Mesendoderm (in vitro differentiated cells): ENCODE data around the gene VASN.
A peak's percentile ranks its signal among the peaks of the same experiment; 100 is the strongest.

Experiments used
- DNase-seq: peaks from one replicate; pipeline ENCODE4 v3.0.0; 2013
- H2AK5ac ChIP-seq: 2 replicates; pipeline ENCODE4 v1.6.1; 2013; ENCODE audit warnings: low read length, inconsistent platforms
- H2BK120ac ChIP-seq: 2 replicates; pipeline ENCODE4 v1.6.1; 2013; ENCODE audit warnings: low read depth, mild to moderate bottlenecking, low read length, moderate library complexity, mixed read lengths
- H2BK15ac ChIP-seq: replicated peaks from 2 replicates; pipeline ENCODE4 v1.6.1; 2013; ENCODE audit warnings: low read depth, mild to moderate bottlenecking, moderate library complexity
- H2BK5ac ChIP-seq: 2 replicates; pipeline ENCODE4 v1.6.1; 2013; ENCODE audit warnings: low read length, inconsistent platforms
- H3K18ac ChIP-seq: 2 replicates; pipeline ENCODE4 v1.6.1; 2013; ENCODE audit warnings: mild to moderate bottlenecking, low read length, mixed read lengths
- H3K23ac ChIP-seq: one replicate; pipeline ENCODE4 v1.6.1; 2013; ENCODE audit warnings: low read length
- H3K27ac ChIP-seq: 2 replicates; pipeline ENCODE4 v1.5.1; 2013; ENCODE audit warnings: low read depth, mild to moderate bottlenecking, inconsistent platforms, low read length, moderate library complexity
- H3K27me3 ChIP-seq: 2 replicates; pipeline ENCODE4 v1.6.1; 2013; ENCODE audit warnings: low read length, control low read depth, mild to moderate bottlenecking, inconsistent platforms; ENCODE audit not compliant: insufficient read depth, poor library complexity
- H3K36me3 ChIP-seq: 2 replicates; pipeline ENCODE4 v1.6.1; 2013; ENCODE audit warnings: low read length, inconsistent platforms; ENCODE audit not compliant: control insufficient read depth, insufficient read depth
- H3K4ac ChIP-seq: one replicate; pipeline ENCODE4 v1.6.1; 2013; ENCODE audit warnings: low read depth, mild to moderate bottlenecking, low read length, moderate library complexity
- H3K4me1 ChIP-seq: 2 replicates; pipeline ENCODE4 v1.6.1; 2013; ENCODE audit warnings: low read depth, low read length, inconsistent platforms; ENCODE audit not compliant: control insufficient read depth
- H3K4me2 ChIP-seq: 2 replicates; pipeline ENCODE4 v1.6.1; 2013; ENCODE audit warnings: low read length
- H3K4me3 ChIP-seq: 2 replicates; pipeline ENCODE4 v1.5.1; 2013; ENCODE audit warnings: mild to moderate bottlenecking, low read length
- H3K56ac ChIP-seq: one replicate; pipeline ENCODE4 v1.6.1; 2013; ENCODE audit warnings: low read length
- H3K79me1 ChIP-seq: 2 replicates; pipeline ENCODE4 v1.6.1; 2013; ENCODE audit warnings: low read length, inconsistent platforms
- H3K79me2 ChIP-seq: 2 replicates; pipeline ENCODE4 v1.6.1; 2013; ENCODE audit warnings: mild to moderate bottlenecking, low read length; ENCODE audit not compliant: control insufficient read depth, insufficient read depth
- H3K9ac ChIP-seq: 2 replicates; pipeline ENCODE4 v1.6.1; 2013; ENCODE audit warnings: low read length, inconsistent platforms
- H4K5ac ChIP-seq: one replicate; pipeline ENCODE4 v1.6.1; 2013; ENCODE audit warnings: low read length
- H4K8ac ChIP-seq: one replicate; pipeline ENCODE4 v1.6.1; 2013; ENCODE audit warnings: low read depth, mild to moderate bottlenecking, control low read depth, low read length, moderate library complexity
- WGBS: extraction: QIAGEN DNeasy Blood & Tissue Kit; methylation state at CpG from one replicate; pipeline ENCODE4 v1.1.7; 2013; ENCODE audit warnings: low lambda C conversion rate, missing lambda C conversion rate; ENCODE audit not compliant: insufficient coverage; ENCODE audit errors: extremely low coverage; 5-methylcytosine and 5-hydroxymethylcytosine counted together

VASN gene

DNA sequence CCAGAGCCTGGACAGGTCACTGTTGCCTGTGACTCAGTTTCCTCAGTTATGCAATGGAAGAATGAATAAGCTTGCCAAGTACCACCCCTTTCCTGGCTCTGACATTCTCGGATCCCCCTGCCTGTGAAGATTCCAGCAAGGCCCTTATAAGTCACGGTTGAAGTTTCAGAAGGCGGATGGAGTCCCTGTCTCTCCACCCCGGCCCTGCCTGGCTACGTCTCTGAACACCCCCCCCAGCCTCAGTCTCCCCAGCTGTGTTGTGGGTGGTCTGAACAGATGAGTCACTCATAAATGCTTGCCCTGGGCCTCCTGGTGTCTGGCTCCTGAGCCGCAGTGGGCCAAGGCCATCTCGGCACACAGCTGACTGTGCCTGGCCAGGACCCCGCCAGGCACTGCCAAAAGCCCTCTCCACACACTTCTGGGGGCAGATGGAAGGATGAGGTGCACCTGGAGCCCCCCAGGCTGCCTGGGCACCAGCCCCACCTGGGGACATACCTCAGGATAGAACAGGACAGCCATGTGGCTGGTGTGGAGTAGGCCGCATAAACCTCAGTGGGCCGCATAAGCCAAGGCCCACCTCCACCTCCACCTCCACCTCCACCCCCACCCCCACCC lies 15.4 kb downstream of the VASN start:
- Histone ChIP-seq H3K56ac (peak overlapping the region; percentile 2), H3K4me3 (no peak overlapping the region), H3K4ac (no peak overlapping the region), H4K5ac (no peak overlapping the region), H2BK15ac (no peak overlapping the region), H2BK5ac (no peak overlapping the region), H2AK5ac (no peak overlapping the region), H3K18ac (no peak overlapping the region), H4K8ac (no peak overlapping the region), H3K23ac (no peak overlapping the region), H3K27ac (no peak overlapping the region), H3K4me2 (no peak overlapping the region), H3K4me1 (peaks cover 6% of the 10 kb centered on the region), H2BK120ac (no peak overlapping the region), H3K36me3 (no peaks in the 10 kb centered on the region), H3K27me3 (no peaks in the 10 kb centered on the region), H3K9ac (no peak overlapping the region), H3K79me1 (no peaks in the 10 kb centered on the region), H3K79me2 (no peaks in the 10 kb centered on the region)
- no peak for DNase-seq
- no CpG with 5 or more reads among the region's 10 CpGs for WGBS

DNA sequence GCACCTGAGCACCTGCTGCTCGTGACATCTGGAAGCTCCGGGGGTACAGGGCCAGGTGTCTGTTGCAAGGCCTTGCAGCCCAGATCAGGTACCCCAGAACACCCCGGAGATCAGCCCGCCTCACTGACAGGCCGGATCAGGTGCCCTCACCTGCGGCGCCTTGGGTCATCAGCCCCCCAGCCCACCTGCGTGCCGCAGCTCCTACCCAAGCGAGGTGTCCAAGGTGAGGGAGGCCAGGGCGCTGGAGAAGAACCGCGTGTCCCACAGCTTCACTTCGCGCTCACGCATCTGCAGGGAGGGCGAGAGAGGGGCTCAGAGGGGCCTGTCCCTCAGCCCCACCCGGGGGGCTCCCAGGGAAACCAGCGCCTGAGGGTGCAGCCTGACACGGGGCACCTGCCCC lies 16.1 kb downstream of the VASN start:
- H3K79me1 ChIP-seq: no peaks in the 10 kb centered on the region
- H3K4me3 ChIP-seq: no peak overlapping the region
- H3K4me2 ChIP-seq: no peak overlapping the region
- H4K5ac ChIP-seq: no peak overlapping the region
- no peaks in the 10 kb centered on the region for H3K36me3 ChIP-seq
- H3K79me2 ChIP-seq: no peaks in the 10 kb centered on the region
- H3K56ac ChIP-seq: peak overlapping the region; percentile 59
- H2BK15ac ChIP-seq: no peak overlapping the region
- DNase-seq: no peak
- no peak overlapping the region for H3K9ac ChIP-seq
- no peak overlapping the region for H3K4ac ChIP-seq
- no peak overlapping the region for H4K8ac ChIP-seq
- peaks cover 11% of the 10 kb centered on the region for H3K4me1 ChIP-seq
- no peak overlapping the region for H3K27ac ChIP-seq
- H2BK120ac ChIP-seq: no peak overlapping the region
- H2BK5ac ChIP-seq: no peak overlapping the region
- no peak overlapping the region for H3K23ac ChIP-seq
- no peaks in the 10 kb centered on the region for H3K27me3 ChIP-seq
- no peak overlapping the region for H2AK5ac ChIP-seq
- WGBS: no CpG with 5 or more reads among the region's 20 CpGs
- no peak overlapping the region for H3K18ac ChIP-seq

DNA sequence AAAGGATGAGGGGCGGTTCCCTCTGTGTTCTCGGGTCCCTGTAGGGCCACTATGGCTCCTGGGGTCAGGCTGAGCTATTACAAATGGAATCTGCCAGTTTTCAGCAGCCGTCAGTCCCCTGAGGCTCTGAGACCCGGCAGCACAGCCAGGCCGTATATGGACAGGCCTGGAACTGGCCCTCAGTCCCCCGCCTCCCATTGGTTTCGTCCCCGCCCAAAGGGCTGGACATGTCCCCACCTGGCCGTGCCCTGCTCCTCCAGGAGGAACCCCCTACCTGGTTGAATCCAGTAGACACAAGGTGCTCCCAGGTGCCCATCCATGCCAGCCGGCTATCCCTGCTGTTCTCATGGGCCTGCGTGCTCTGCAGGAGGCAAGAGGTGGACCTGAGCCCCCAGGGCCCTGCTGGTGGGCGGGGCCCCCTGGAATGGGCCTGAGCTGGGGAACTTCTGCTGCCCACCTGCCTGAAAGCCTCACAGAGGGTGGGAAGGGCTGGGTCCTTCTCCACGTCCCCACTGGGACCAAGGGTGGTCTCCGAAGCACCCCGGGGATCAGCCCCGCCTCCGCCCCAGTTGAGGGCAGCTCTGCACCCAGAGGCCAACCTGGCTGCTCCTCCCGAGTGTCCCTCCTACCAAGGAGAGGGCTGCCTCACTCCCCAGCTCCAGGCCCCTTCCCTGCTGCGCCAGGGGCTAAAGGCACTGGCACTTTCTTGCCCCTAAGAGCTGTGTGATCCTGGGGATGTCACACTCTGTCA lies 16.8 kb downstream of the VASN start:
- Histone ChIP-seq H3K4ac (no peak overlapping the region), H3K79me1 (no peaks in the 10 kb centered on the region), H3K4me2 (no peak overlapping the region), H3K9ac (no peak overlapping the region), H3K36me3 (no peaks in the 10 kb centered on the region), H3K4me1 (peaks cover 16% of the 10 kb centered on the region), H3K56ac (peak overlapping the region; percentile 0), H2BK120ac (no peak overlapping the region), H3K18ac (peak overlapping the region; percentile 7), H4K5ac (no peak overlapping the region), H3K27ac (no peak overlapping the region), H3K23ac (no peak overlapping the region), H3K4me3 (no peak overlapping the region), H2BK5ac (no peak overlapping the region), H3K27me3 (no peaks in the 10 kb centered on the region), H4K8ac (no peak overlapping the region), H2BK15ac (no peak overlapping the region), H3K79me2 (no peaks in the 10 kb centered on the region), H2AK5ac (no peak overlapping the region)
- DNase-seq: peak; percentile 85
- WGBS: no CpG with 5 or more reads among the region's 19 CpGs

DNA sequence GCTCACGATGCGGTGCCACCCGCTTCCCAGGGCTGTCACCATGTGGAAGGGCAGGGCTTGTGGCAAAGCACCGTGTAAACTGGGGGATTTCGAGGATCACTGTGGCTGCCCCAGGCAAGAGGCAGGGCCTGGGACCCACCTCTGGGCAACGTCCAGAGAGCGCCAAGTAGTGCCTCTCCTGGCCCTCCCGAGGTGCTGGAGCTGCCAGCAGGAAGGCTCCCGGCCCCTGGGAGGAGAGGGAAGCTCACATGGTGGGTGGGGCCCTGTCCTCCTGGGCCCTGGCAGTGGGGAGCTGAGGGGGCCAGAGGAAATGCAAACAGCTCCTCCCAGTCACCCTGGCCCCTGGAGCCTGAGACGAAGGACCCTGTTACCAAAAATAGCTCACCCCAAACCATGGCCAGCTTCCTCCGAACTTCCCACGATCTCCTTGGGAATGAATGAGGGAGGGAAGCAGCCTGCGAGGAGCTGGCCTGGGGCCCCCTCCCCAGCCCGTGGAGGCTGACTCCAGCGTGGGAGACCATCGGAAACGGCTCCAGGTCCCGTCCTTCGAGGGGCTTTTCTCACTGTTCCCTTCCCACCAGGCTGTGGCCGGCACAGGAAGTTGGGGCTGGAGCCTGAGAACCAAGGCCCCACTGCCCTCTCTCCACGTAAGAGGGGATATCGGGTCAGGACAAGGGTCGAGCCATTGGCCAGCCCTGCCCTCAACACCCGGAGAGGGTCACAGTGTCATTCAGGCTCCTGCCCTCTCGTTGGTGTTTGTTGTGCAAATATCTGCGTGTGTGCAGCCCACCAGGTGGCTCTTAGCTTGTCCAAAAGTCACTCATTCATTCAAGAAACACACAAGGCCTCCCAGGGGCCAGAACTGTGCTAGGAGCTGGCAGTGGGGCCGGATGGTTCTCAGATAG lies 17.7 kb downstream of the VASN start:
- WGBS: no CpG with 5 or more reads among the region's 27 CpGs
- peak overlapping the region; percentile 36 for H3K27ac ChIP-seq

DNA sequence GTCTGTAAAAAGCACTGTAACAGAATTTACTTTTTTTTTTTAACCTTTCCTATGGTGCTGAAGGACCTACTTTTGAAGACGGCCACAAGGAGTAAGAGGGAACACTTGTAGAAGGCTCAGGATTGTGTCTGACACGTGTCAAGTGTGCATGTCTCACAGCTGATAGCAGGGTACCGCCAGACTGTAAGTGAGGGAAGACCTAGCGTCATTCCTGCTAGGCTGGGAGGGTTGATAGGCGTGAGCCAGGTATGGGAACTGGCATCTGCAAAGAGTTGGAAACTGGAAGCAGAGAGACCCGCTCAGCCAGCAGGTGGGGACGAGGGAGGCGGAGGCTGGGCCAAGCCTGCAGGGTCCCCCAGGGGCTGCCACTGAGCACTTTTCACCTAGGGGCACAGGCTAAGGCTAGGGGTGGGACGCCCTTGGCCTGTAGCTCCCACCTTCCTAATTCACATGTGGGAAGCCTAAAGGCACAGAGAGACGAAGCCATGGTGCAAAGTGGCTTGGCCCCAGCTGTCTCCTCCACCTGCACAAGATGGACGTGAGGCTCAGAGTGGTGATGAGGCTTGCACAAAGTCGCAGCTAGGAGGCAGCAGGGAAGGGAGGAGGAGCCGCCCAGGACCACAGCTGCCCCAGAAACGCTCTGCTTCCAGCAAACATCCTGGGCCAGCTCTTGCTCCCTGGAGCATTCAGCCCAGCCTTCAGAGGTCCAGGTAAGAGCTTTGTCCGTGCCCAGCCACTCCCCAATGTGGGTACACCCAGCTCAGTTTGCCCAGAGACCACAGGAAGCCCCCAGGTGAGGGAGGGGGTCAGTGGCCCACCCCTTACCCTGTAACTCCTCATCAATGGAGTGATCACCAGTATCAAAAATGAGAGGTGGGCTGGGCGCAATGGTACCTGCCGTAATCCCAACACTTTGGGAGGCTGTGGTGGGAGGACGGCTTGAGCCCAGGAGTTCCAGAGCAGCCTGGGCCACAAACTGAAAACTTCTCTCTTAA lies 18.9 kb downstream of the VASN start:
- Histone ChIP-seq H4K8ac (no peak overlapping the region), H2AK5ac (no peak overlapping the region), H3K27me3 (no peaks in the 10 kb centered on the region), H3K18ac (no peak overlapping the region), H4K5ac (no peak overlapping the region), H3K79me2 (no peaks in the 10 kb centered on the region), H3K4me1 (peaks cover 16% of the 10 kb centered on the region), H2BK15ac (no peak overlapping the region), H3K27ac (no peak overlapping the region), H3K36me3 (no peaks in the 10 kb centered on the region), H3K4me3 (no peak overlapping the region), H3K56ac (peak overlapping the region; percentile 22), H3K79me1 (no peaks in the 10 kb centered on the region), H3K9ac (no peak overlapping the region), H3K4ac (no peak overlapping the region), H3K4me2 (no peak overlapping the region), H2BK5ac (no peak overlapping the region), H2BK120ac (no peak overlapping the region), H3K23ac (no peak overlapping the region)
- WGBS: no CpG with 5 or more reads among the region's 18 CpGs
- DNase-seq: peak; percentile 70

More for the DNA sequence above, 17.7 kb downstream of the VASN start:
- no peak overlapping the region for H2AK5ac ChIP-seq
- no peak overlapping the region for H3K23ac ChIP-seq
- peak overlapping the region; percentile 75 for H3K56ac ChIP-seq
- H4K5ac ChIP-seq: no peak overlapping the region
- H3K27me3 ChIP-seq: no peaks in the 10 kb centered on the region
- H3K36me3 ChIP-seq: no peaks in the 10 kb centered on the region
- no peak overlapping the region for H3K4ac ChIP-seq
- H2BK5ac ChIP-seq: no peak overlapping the region
- H2BK120ac ChIP-seq: no peak overlapping the region
- no peak overlapping the region for H3K4me3 ChIP-seq
- DNase-seq: no peak
- no peak overlapping the region for H2BK15ac ChIP-seq
- H3K79me2 ChIP-seq: no peaks in the 10 kb centered on the region
- no peak overlapping the region for H3K4me2 ChIP-seq
- no peak overlapping the region for H4K8ac ChIP-seq
- peak overlapping the region; percentile 15 for H3K18ac ChIP-seq
- H3K9ac ChIP-seq: peak overlapping the region; percentile 33
- peaks cover 16% of the 10 kb centered on the region for H3K4me1 ChIP-seq
- no peaks in the 10 kb centered on the region for H3K79me1 ChIP-seq
